ENCODE results near the gene HSD17B10. TPM values are rescaled to one million over a fixed set of nuclear protein-coding genes. Genes with fewer than 3 reads are reported as not detected.

HSD17B10 gene
- total RNA-seq, 4 donors from 2014 or later: 34.7 to 63.5 (median 44.4) TPM

DNA sequence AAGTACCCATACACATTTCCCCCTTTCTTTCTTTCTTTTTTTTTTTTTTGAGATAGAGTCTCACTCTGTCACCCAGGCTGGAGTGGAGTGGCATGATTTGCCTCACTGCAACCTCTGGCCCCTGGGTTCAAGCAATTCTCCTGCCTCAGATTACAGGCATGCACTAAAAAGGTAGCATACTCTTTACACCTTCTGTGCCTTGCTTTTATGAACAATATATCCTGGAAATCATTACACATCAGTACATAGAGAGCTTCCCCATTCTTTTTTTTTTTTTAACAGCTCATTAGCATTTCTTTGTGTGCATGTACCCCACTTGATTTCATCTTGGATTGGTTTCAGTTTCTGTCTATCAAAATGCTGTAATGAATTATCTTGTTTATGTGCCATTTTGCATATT is 18.6 kb upstream of the HSD17B10 start:
- Histone ChIP-seq H3K4me1 (no peaks in the 10 kb centered on the region), H3K4me3 (no peak overlapping the region), H3K9me3 (no peaks in the 10 kb centered on the region), H3K27me3 (no peaks in the 10 kb centered on the region), H3K36me3 (no peaks in the 10 kb centered on the region), H3K27ac (no peak overlapping the region)
- DNase-seq: no peak
- TF ChIP-seq, protein P1, sequence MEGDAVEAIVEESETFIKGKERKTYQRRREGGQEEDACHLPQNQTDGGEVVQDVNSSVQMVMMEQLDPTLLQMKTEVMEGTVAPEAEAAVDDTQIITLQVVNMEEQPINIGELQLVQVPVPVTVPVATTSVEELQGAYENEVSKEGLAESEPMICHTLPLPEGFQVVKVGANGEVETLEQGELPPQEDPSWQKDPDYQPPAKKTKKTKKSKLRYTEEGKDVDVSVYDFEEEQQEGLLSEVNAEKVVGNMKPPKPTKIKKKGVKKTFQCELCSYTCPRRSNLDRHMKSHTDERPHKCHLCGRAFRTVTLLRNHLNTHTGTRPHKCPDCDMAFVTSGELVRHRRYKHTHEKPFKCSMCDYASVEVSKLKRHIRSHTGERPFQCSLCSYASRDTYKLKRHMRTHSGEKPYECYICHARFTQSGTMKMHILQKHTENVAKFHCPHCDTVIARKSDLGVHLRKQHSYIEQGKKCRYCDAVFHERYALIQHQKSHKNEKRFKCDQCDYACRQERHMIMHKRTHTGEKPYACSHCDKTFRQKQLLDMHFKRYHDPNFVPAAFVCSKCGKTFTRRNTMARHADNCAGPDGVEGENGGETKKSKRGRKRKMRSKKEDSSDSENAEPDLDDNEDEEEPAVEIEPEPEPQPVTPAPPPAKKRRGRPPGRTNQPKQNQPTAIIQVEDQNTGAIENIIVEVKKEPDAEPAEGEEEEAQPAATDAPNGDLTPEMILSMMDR (IDR thresholded peaks at IDR 0.05): no peak
- no peak for TF ChIP-seq POLR2A (IDR thresholded peaks at IDR 0.05)

DNA sequence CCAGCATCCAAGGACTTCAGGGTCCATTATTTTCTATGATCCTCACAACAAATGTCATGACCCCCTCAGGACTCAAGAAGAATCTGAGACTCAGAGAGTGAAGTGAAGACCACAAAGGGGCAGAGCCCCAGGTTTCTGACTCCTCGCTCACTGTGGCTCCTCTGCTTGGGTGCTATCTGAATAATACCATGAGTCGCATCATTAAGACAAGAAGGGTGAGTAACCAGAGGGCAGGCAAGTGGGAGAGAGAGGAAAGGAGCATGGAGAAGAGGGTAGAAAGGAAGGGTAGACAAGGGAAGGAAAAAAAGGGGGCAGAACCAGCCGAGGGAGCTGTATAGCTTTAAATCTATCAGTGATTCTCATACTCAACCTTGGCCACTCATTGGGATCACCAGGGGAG is 15.5 kb upstream of the HSD17B10 start:
- no peaks in the 10 kb centered on the region for H3K4me1 ChIP-seq
- H3K27me3 ChIP-seq: no peaks in the 10 kb centered on the region
- no peak overlapping the region for H3K4me3 ChIP-seq
- DNase-seq: no peak
- TF ChIP-seq, protein P1 (IDR thresholded peaks at IDR 0.05): no peak
- TF ChIP-seq POLR2A (IDR thresholded peaks at IDR 0.05): no peak
- H3K9me3 ChIP-seq: no peaks in the 10 kb centered on the region
- H3K27ac ChIP-seq: no peak overlapping the region
- no peaks in the 10 kb centered on the region for H3K36me3 ChIP-seq

DNA sequence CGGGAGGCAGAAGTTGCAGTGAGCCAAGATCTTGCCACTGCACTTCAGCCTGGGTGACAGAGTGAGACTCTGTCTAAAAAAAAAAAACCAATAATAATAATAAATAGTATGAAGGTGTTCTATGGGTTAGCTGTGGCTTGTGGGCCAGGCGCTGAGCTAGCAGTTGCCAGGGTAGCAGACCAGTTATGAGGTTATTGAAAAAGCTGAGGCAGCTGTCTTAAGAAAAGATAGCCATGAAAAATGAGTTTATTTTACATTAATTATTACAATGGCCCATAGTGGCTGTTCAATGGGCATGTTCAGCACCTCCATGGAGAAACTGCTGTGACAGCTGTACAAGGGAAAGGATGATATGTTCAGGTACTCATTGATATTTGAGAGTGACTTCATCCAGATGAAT is 13.3 kb upstream of the HSD17B10 start:
- Histone ChIP-seq H3K36me3 (no peaks in the 10 kb centered on the region), H3K27me3 (no peaks in the 10 kb centered on the region), H3K4me1 (no peaks in the 10 kb centered on the region), H3K4me3 (no peak overlapping the region), H3K9me3 (no peaks in the 10 kb centered on the region), H3K27ac (no peak overlapping the region)
- TF ChIP-seq, protein P1 (IDR thresholded peaks at IDR 0.05): no peak
- no peak for TF ChIP-seq POLR2A (IDR thresholded peaks at IDR 0.05)
- DNase-seq: no peak

DNA sequence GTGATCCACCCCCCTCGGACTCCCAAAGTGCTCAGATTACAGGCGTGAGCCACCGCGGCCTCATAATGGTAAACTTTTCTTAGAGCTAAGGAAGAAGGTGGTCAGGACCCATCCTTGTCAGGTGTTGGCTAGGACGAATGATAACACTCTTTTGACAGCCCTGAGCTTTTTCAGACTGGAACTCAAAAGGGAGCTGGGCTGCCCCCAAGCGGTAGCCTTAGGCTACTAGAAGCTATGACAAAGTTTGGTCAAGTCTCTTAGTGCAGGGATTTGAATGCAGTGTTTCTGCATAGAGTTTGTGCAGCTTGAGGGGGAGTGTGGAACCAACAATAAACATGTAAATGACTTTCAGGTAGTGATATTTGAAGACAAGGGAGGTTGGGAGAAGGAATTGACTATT is 11.8 kb upstream of the HSD17B10 start:
- Histone ChIP-seq H3K27me3 (no peaks in the 10 kb centered on the region), H3K27ac (no peak overlapping the region), H3K9me3 (no peaks in the 10 kb centered on the region), H3K4me1 (no peaks in the 10 kb centered on the region), H3K36me3 (no peaks in the 10 kb centered on the region), H3K4me3 (no peak overlapping the region)
- no peak for TF ChIP-seq POLR2A (IDR thresholded peaks at IDR 0.05)
- TF ChIP-seq, protein P1 (IDR thresholded peaks at IDR 0.05): peak in 4 of 6 experiments; percentile 33 to 64 (median 56)
- peak in 2 of 3 donors; percentile 61 to 68 for DNase-seq

DNA sequence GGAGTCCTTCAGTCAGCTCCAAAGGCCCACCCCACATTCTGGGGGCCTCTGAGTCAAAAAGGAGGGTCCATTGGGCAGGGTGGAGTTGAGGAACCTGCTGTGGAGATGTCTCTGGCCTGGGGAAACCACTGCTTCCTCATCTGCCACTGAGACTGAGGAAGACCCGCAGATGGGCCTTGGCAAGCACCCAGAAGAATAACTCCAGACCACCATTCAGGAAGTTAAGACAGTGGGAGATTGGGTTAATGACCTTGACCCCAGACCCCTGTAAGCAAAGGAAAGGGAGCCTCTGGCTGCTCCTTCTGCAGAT is 8.1 kb upstream of the HSD17B10 start:
- Histone ChIP-seq H3K4me3 (peak overlapping the region in 3 of 4 donors; percentile 42 to 55 (median 47)), H3K9me3 (no peaks in the 10 kb centered on the region), H3K27me3 (no peaks in the 10 kb centered on the region), H3K36me3 (no peaks in the 10 kb centered on the region), H3K4me1 (no peaks in the 10 kb centered on the region), H3K27ac (peak overlapping the region in 1 of 4 donors; percentile 86)
- peak in 1 of 3 donors; percentile 16 for DNase-seq
- TF ChIP-seq, protein P1 (IDR thresholded peaks at IDR 0.05): no peak
- no peak for TF ChIP-seq POLR2A (IDR thresholded peaks at IDR 0.05)

Measured in Peyer's patch (tissue), 4 donors.